SU-DHL-6 (cell line): ENCODE data around the gene TOX2.

Source experiments
- CTCF ChIP-seq: fragments of 200-600 bp; sonication (generic); IDR thresholded peaks from one replicate; pipeline ENCODE4 v1.5.1; 2017; ENCODE audit warnings: antibody characterized with exemption, mild to moderate bottlenecking, low read length, moderate library complexity; ENCODE audit not compliant: insufficient read depth, poor library complexity, severe bottlenecking
- EZH2phosphoT487 ChIP-seq: fragments of 200-600 bp; sonication (generic), shearing (Covaris generic); conservative IDR thresholded peaks from 2 replicates; pipeline ENCODE4 v1.6.1; 2018; ENCODE audit warnings: mild to moderate bottlenecking, antibody characterized with exemption, low read length, moderate library complexity, mixed read lengths

GRCh38 chr20:44004306-44004915 lies 89.8 kb downstream of the TOX2 start:
- TF ChIP-seq CTCF = no peak
- TF ChIP-seq EZH2phosphoT487 = no peak
